GM19240 (cell line): ENCODE results near the gene AP4E1.
"Not testable (repeated sequence)": the region's sequence is repeated elsewhere in the genome, so short reads cannot be mapped to it uniquely, and the experiment has no call there.

Experiments
- DNase-seq: peaks from one replicate; pipeline ENCODE4 v3.0.0; 2011; ENCODE audit warnings: low spot score; ENCODE audit not compliant: insufficient read length

AP4E1 gene

GRCh38 chr15:51023499-51023898, 115.0 kb downstream of the AP4E1 start:
- no peak for DNase-seq

GRCh38 chr15:51024735-51025453, 116.4 kb downstream of the AP4E1 start:
- DNase-seq = no peak

- no peak for DNase-seq
These were observed 117.0 kb downstream of the AP4E1 start for GRCh38 chr15:51025454-51025846.

GRCh38 chr15:51030649-51031316, 122.3 kb downstream of the AP4E1 start:
- no peak for DNase-seq

- DNase-seq = not testable (repeated sequence)
These were observed 129.0 kb downstream of the AP4E1 start for GRCh38 chr15:51037474-51037873.

GRCh38 chr15:51038162-51038973, 129.9 kb downstream of the AP4E1 start:
- DNase-seq = no peak

- no peak for DNase-seq
These were observed 130.5 kb downstream of the AP4E1 start for GRCh38 chr15:51038974-51039319.

GRCh38 chr15:51044037-51044727, 135.7 kb downstream of the AP4E1 start:
- no peak for DNase-seq

- no peak for DNase-seq
These were observed 137.5 kb downstream of the AP4E1 start for GRCh38 chr15:51046016-51046415.

- no peak for DNase-seq
These were observed 138.4 kb downstream of the AP4E1 start for GRCh38 chr15:51046799-51047449.

GRCh38 chr15:51048308-51048707, 139.8 kb downstream of the AP4E1 start:
- no peak for DNase-seq

- DNase-seq = no peak
These were observed 140.6 kb downstream of the AP4E1 start for GRCh38 chr15:51049081-51049480.

- no peak for DNase-seq
These were observed 143.3 kb downstream of the AP4E1 start for GRCh38 chr15:51051776-51052175.

- DNase-seq = no peak
These were observed 145.1 kb downstream of the AP4E1 start for GRCh38 chr15:51053571-51053970.

GRCh38 chr15:51054535-51054934, 146.1 kb downstream of the AP4E1 start:
- DNase-seq = no peak
